ENCODE results near the gene SBF2. TPM values are rescaled to one million over a fixed set of nuclear protein-coding genes. Genes with fewer than 3 reads are reported as not detected.

Gene SBF2
- polyA plus RNA-seq, 1 donor = 18.8 TPM

DNA sequence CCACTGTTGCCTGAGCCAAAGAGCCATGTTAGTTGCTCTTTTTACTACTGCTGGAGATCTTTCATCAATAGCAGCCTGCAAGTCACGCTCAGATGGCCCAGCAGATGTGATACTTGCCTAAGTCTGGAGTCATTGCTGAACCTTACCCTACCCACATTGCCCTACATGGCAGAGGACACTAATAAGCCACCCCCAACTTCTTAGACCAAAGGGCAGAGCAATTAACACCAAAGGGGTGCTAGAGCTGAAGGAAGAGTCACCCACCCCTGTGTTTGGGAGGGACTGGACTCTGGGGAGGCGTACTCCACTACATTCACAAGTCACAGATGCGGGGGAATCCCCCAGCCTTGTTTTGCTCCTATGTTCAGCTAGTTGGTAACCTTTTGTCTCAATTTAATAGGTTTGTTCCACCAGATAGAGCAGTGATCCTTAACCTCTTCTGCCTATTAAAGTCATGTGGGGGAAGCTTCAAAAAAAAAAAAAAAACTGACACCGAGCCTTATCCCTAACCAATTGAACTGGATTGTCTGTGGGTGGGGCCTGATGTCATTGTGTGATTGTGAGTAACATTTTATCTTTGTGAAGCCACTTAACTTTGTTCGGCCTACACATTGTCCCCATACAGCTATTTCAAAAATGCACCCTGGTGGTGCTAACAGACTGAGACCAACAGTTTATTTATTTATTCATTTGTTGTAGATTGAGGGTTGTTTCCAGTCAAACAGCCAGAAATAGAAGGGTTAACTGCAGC is 23.9 kb upstream of the SBF2 start:
- no peak for DNase-seq (ENCODE audit: low read depth)

GRCh38 chr11:10317151-10317755 is 23.2 kb upstream of the SBF2 start:
- no peak for DNase-seq (ENCODE audit: low read depth)

DNA sequence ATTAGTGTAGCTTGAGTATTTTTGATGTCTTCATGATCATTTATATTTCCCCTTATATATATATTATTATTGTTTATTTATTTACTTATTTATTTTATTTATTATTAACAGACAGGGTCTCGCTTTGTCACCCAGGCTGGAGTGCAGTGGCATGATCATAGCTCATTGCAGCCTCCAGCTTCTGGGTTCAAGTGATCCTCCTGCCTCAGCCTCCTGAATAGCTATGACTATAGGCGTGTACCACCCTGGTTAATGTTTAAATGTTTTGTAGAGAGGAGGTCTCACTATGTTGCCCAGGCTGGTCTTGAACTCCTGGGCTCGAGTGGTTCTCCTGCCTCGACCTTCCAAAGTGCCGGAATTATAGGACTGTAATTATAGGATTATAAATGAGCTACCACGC is 21.1 kb upstream of the SBF2 start:
- no peak for DNase-seq (ENCODE audit: low read depth)

GRCh38 chr11:10314199-10315072 is 20.4 kb upstream of the SBF2 start:
- DNase-seq (ENCODE audit: low read depth) = no peak

DNA sequence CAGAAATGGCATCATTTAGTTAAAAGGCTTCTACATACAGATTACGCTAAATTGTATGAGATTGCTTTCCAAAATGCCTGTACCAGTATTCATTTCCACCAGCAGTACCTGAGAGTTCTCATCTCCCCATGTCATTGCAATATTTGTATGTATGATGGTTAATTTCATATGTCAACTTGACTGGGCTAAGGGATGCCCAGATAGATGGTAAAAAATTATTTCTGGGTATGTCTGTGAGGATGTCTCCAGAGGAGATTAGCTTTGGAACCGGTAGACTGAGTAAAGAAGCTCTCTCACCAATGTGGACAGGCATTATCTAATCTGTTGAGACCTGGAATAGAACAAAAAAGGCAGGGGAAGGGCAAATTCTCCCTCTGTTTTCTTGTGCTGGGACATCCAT is 17.8 kb upstream of the SBF2 start:
- DNase-seq (ENCODE audit: low read depth) = no peak

DNA sequence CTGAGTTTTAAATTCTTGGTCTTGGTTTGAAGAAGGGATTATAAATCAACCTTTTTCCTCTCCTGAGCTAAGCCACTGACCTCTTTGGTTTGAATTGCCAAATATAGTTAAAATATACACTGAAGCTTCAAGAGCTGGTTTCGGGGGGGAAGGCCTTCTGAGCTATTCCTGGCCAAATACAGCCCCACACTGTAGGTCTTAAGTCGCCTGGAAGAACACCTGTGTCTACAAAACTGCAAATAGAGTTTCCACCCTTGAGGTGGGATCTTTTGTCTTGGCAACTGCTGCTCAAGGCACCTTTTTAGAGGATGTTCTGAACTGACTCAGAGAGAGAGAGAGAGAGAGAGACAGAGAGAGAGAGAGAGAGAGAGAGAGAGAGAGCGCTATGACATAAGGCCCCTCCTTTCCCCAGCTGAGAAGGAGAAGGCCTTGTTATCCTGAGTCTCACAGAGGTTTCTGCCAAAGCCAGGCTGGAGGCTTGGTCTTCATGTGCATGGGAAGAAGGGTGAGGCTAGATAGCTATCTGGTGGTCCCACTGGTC is 16.4 kb upstream of the SBF2 start:
- no peak for DNase-seq (ENCODE audit: low read depth)

GRCh38 chr11:10309163-10310093 is 15.4 kb upstream of the SBF2 start:
- no peak for DNase-seq (ENCODE audit: low read depth)

GRCh38 chr11:10308201-10308954 is 14.4 kb upstream of the SBF2 start:
- DNase-seq (ENCODE audit: low read depth) = no peak

DNA sequence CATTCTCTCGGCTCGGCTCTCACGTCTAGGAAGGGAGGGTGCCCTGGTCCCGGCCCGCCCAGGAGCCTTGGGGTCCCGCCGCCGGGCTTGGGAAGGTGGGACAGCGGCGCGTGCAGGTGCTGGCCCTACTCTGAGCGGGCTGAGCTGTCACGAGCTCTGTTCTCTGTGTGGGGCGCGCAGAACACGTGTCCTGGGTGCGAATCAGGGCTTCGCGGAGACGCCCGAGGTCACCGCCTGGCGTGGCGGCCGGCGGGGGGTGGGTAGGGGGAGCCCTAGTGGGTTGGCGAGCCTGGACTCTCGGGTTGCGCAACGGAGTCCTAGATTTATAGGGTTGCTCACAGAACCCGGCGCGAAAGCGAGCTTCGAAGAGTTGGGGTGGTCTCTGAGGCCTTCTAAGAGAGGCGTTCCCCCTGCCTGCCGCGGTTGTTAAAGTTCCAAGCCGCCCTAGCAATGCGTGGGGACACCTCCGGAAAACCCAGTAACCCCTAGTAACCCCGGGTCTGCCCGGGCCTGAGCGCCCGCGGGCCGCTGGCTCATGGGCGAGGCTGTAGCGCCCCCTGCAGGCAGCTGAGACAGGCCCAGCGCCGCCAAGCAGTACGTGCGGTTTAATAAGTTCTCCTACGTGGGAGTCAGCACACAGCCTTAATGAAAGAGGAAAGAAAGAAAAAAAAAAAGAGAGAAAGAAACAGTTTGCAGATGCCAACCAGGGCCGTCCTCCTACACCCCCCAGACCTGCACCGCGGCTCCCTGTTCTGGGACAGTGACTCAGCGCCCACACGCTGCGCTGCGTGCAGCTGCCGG is 13.6 kb upstream of the SBF2 start:
- DNase-seq (ENCODE audit: low read depth) = no peak

DNA sequence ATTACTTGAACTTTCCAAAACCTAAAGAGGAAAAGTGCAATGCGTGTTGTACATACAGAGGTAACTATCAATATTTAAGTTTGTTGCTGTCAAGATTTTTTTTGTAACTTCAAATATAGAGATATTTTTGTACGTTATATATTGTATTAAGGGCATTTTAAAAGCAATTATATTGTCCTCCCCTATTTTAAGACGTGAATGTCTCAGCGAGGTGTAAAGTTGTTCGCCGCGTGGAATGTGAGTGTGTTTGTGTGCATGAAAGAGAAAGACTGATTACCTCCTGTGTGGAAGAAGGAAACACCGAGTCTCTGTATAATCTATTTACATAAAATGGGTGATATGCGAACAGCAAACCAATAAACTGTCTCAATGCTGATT is 13.0 kb upstream of the SBF2 start:
- no peak for DNase-seq (ENCODE audit: low read depth)

DNA sequence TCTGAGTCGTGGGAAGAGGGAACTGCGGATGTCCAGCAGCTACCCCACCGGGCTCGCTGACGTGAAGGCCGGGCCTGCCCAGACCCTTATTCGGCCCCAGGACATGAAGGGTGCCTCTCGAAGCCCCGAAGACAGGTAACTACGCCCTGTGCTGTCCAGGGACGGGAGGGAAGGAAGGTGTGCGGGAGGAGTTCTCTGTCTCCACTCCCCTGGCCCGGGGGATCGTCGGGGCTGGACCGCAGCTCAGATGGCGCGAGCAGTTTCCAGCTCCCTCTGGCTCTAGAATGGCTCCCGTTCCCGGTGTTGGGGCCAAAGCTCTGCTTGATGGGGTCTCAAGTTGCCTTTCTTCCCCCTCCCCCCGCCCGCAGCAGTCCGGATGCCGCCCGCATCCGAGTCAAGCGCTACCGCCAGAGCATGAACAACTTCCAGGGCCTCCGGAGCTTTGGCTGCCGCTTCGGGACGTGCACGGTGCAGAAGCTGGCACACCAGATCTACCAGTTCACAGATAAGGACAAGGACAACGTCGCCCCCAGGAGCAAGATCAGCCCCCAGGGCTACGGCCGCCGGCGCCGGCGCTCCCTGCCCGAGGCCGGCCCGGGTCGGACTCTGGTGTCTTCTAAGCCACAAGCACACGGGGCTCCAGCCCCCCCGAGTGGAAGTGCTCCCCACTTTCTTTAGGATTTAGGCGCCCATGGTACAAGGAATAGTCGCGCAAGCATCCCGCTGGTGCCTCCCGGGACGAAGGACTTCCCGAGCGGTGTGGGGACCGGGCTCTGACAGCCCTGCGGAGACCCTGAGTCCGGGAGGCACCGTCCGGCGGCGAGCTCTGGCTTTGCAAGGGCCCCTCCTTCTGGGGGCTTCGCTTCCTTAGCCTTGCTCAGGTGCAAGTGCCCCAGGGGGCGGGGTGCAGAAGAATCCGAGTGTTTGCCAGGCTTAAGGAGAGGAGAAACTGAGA is 12.2 kb upstream of the SBF2 start:
- DNase-seq (ENCODE audit: low read depth) = no peak

- no peak for DNase-seq (ENCODE audit: low read depth)
Measured at GRCh38 chr11:10305262-10305963, 11.4 kb upstream of the SBF2 start.

- no peak for DNase-seq (ENCODE audit: low read depth)
Measured at GRCh38 chr11:10304495-10305261, 10.7 kb upstream of the SBF2 start, which contains the start of gene ADM. TSS of gene ADM (plus strand) at chr11:10305073. CDS start at chr11:10305701, 628 bp downstream.

DNA sequence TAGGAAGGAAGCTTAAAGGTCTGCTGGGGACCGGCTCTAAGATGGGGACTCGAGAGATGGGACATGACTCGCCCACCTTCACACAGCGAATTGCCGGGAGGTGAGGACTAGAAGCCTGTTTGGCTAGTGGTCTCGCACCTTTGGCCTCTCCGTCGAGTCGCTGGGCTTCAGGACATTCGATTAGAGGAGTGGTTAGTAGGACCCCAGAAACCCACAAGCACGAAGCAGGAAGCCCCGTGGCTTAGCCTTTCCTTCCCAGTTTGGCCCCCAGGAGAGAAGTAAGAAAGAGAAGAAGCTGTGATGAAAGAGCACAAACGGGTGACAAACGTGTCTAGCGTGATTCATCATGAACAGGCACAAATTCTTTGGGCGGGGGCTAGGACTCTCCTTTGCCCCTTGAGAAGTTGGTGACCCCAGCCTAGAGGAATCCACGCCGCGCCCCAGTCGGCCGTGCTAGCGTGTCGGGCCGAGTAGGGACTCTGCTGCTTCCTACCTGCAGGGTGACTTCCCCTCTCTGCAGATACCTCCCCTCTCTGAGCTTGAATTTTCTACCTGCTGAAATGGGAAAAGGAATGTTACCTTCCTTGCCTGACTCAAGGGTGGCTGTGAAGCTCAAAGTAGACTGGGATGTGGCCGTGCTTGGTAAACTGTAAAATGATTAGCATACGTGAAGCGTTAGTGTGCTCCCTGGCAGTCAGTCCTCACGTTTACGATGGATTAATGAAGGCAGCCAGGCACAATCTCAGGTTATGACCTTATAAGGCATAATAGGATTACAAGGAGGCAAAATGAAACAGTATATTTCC is 9.7 kb upstream of the SBF2 start:
- no peak for DNase-seq (ENCODE audit: low read depth)

DNA sequence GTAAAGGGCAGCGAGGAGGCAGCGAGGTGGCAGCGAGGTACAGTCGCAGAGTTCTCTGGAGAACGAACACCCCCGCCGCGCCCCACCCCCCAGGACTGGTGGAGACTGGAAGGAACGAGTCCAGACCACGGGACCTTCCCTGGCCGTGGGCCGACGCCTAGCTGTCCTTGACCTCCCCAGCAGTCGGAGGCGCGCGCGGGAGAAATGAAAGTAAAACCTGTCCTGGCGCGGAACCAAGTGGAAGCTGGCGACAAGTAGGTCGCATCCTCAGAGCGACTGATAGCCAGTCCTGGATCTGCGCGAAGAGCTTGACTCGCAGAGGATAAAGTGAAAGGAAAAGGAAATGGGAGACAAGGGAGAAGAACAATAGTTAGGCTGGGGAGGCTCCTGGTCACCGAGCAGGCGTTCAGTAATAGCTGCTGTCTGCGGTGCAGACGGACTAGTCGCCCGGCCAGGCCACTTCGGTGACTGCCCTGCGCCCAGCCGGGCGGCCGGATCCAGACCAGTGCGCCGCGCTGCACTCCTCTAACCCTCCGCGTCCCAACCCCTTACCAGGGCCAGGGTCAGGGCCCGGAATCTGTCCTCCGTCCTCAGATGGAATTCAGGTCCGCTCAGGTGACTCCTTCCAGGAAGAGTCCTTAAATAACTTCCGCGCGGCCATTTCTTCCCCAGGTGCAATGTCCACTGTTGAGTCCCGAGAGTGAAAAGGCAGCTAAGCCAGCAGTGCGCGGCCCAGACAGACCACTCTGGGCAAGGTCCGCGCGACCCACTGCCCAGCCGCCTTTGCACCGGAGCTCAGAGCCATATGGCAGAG is 8.9 kb upstream of the SBF2 start:
- DNase-seq (ENCODE audit: low read depth) = no peak

All from forelimb muscle (tissue), 1 donor.